ENCODE results near the gene C9orf43.
"Not testable (repeated sequence)": the region's sequence is repeated elsewhere in the genome, so short reads cannot be mapped to it uniquely, and the experiment has no call there.

C9orf43 gene, protein sequence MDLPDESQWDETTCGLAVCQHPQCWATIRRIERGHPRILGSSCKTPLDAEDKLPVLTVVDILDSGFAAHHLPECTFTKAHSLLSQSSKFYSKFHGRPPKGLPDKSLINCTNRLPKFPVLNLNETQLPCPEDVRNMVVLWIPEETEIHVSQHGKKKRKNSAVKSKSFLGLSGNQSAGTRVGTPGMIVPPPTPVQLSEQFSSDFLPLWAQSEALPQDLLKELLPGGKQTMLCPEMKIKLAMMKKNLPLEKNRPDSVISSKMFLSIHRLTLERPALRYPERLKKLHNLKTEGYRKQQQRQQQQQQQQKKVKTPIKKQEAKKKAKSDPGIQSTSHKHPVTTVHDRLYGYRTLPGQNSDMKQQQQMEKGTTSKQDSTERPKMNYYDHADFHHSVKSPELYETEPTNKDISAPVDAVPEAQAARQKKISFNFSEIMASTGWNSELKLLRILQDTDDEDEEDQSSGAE

DNA sequence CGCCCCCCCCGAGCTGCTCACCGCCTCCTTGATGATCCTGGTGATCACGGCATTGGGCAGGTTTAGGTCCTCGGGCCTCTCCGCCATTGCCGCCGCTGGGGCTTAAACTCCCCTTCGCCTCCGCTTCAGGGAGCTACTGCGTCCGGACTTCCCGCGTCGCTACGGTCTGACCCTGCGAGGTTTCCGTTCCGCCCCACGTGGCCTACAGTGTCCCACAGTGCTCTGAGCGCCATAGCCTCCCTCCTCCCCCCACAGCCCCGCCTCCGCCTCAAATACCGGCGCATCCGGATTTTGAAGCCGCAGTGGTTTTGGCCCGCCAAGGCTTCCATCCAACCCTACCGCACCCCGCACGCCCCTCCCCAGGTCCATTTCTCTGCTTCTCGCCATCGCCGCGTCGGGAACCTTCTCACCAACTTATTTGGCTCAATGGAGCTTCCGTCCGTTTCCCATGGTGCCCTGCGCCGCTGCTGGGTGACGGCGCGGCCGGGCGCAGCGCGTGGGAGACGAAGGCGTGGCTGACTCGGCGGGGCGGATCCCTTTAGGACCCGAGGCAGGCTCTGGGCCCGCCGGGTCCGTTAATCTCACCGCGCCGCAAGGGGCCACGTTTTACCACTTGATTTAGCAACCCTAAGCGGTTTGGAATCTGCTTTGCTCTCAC lies at the start of gene C9orf43, which contains the start of gene POLE3:
TSS of gene C9orf43 (plus strand) at position 541 of the 658 bp plus-strand sequence. CDS start 2,747 bp downstream, outside the sequence.
TSS of gene POLE3 (minus strand) at position 469 of the 658 bp plus-strand sequence. CDS start at position 87, 382 bp downstream.
- Mint-ChIP-seq H3K36me3 (ENCODE audit: low read depth) (peaks cover 42% of the 10 kb centered on the region), H3K27me3 (no peaks in the 10 kb centered on the region), H3K4me3 (peak within 1 kb of the TSS; percentile 100), H3K9me3 (no peaks in the 10 kb centered on the region), H3K4me1 (ENCODE audit: low read depth) (peaks cover 33% of the 10 kb centered on the region), H3K27ac (peak within 1 kb of the TSS; percentile 99)
- intact Hi-C loops (cut with micrococcal nuclease): loop anchor here (1.0 kb wide), 1 partner anchor 9 kb away; the partner anchor contains the start of gene ALAD

DNA sequence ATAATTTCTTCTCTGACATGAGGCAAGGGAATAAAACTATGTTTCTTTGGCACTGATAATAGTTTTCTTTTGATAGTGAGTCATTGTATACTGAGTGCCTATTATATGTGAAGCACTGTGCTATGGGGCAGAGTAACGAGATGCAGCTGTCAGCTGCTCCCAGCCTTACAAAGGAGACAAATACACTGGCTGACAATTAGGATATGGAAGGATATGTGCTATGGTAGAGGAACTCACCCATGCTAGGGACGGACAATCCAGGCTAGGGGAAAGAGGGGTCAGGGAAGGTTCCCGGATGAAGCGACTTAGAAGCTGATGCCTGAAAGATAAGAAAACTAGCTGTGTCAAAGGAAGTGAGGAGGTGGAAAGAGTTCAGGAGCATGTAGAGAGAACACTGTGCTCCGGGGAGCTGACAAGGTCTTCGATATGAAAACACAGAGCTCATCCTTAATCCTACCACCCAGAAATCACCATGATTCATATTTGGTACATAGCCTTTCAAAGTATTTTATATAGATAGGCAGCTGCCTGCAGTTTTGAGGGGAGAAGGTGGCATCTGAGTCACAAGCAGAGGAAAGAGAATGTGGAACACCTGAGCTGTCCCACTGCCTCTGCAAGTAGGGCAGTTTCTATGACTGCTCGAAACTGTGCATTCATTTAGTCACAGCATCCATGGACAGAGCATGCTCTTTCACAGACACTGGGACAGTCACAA lies 49.1 kb upstream of the C9orf43 start:
- H3K27ac Mint-ChIP-seq: no peak overlapping the region
- H3K27me3 Mint-ChIP-seq: no peaks in the 10 kb centered on the region
- no peaks in the 10 kb centered on the region for H3K36me3 Mint-ChIP-seq (ENCODE audit: low read depth)
- intact Hi-C loops (cut with micrococcal nuclease): no loop called here
- H3K9me3 Mint-ChIP-seq: no peaks in the 10 kb centered on the region
- H3K4me1 Mint-ChIP-seq (ENCODE audit: low read depth): peaks cover 13% of the 10 kb centered on the region
- no peak overlapping the region for H3K4me3 Mint-ChIP-seq

DNA sequence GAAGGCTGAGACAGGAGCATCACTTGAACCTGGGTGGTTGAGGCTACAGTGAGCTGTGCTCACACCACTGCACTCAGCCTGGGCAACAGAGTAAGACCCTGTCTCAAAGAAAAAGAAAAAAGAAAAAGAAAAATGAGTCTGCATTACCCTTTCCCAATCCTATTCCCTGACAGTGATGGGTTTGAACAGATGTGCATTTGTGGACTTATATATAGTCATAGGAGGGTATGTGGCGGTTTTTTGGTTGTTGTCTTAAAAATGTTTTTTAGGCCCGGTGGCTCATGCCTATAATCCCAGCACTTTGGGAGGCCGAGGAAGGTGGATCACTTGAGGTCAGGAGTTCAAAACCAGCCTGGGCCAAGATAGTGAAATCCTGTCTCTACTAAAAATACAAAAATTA lies 47.2 kb upstream of the C9orf43 start:
- H3K9me3 Mint-ChIP-seq: no peaks in the 10 kb centered on the region
- H3K27me3 Mint-ChIP-seq: no peaks in the 10 kb centered on the region
- no peaks in the 10 kb centered on the region for H3K36me3 Mint-ChIP-seq (ENCODE audit: low read depth)
- no peak overlapping the region for H3K4me3 Mint-ChIP-seq
- intact Hi-C loops (cut with micrococcal nuclease): no loop called here
- H3K27ac Mint-ChIP-seq: no peak overlapping the region
- peaks cover 13% of the 10 kb centered on the region for H3K4me1 Mint-ChIP-seq (ENCODE audit: low read depth)

DNA sequence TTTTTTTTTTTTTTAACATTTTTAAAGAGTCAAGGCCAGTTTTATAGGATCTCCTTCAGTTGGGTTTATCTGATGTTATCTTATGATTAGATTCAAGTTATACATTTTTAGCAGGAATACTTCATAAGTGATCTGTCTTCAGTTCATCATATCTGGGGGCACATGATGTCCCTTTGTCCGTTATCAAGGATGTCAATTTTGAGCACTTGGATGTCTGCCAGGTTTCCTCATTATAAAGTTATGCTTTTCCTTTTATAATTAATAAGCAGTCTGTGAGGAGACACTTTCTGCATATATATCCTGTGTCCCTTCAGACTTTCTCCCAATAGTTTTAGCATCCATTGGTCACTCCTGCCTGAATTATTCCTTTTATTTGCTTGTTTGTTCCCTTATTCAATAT lies 45.6 kb upstream of the C9orf43 start:
- Mint-ChIP-seq H3K36me3 (ENCODE audit: low read depth) (no peaks in the 10 kb centered on the region), H3K27ac (no peak overlapping the region), H3K27me3 (no peaks in the 10 kb centered on the region), H3K9me3 (no peaks in the 10 kb centered on the region), H3K4me3 (no peak overlapping the region), H3K4me1 (ENCODE audit: low read depth) (peaks cover 13% of the 10 kb centered on the region)
- intact Hi-C loops (cut with micrococcal nuclease): no loop called here

DNA sequence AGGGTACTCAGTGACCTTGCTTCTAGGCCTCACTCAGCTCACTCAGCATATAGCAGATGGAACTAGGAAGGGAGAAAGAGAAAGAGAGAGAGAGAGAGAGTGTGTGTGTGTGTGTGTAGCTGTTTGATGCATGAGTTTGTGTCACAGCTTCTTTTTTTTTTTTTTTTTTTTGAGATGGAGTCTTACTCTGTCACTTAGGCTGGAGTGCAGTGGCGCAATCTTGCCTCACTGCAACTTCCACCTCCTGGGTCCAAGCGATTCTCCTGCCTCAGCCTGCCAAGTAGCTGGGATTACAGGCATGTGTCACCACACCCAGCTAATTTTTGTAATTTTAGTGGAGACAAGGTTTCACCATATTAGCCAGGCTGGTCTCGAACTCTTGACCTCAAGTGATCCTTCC lies 44.9 kb upstream of the C9orf43 start:
- H3K27me3 Mint-ChIP-seq; H3K4me3 Mint-ChIP-seq; H3K36me3 Mint-ChIP-seq (ENCODE audit: low read depth); H3K9me3 Mint-ChIP-seq; intact Hi-C loops (cut with micrococcal nuclease); H3K27ac Mint-ChIP-seq: not testable (repeated sequence)
- peaks cover 13% of the 10 kb centered on the region for H3K4me1 Mint-ChIP-seq (ENCODE audit: low read depth)

DNA sequence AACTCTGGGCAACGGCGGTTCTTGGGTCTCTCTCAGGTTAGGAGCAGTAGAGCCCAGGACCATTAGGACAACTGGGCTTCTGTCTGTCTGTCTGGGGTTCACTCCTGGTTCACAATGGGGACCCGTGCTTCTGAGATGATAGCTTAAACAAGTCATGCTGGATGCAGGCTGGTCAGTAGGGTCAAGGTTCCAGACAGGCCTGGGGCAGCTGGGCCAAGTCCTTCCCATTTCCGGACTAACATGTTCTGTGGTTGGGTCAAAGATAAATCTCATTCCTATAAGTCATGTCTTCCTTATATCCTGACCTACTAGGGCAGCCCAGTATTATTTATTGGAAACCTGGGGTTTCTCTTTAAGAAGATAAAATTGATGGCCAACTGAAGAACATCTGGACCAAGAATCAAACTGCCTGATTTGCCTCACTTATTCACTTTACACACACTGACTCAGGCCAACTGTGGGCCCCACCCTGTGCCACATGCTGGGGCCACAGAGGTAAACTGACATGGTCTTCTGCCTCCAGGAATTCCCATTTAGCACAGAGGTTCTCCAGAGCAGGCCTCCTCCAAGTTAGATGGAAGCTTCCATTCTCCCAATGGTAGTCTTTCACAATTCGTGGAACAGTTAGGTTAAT lies 42.1 kb upstream of the C9orf43 start:
- peaks cover 18% of the 10 kb centered on the region for H3K4me1 Mint-ChIP-seq (ENCODE audit: low read depth)

DNA sequence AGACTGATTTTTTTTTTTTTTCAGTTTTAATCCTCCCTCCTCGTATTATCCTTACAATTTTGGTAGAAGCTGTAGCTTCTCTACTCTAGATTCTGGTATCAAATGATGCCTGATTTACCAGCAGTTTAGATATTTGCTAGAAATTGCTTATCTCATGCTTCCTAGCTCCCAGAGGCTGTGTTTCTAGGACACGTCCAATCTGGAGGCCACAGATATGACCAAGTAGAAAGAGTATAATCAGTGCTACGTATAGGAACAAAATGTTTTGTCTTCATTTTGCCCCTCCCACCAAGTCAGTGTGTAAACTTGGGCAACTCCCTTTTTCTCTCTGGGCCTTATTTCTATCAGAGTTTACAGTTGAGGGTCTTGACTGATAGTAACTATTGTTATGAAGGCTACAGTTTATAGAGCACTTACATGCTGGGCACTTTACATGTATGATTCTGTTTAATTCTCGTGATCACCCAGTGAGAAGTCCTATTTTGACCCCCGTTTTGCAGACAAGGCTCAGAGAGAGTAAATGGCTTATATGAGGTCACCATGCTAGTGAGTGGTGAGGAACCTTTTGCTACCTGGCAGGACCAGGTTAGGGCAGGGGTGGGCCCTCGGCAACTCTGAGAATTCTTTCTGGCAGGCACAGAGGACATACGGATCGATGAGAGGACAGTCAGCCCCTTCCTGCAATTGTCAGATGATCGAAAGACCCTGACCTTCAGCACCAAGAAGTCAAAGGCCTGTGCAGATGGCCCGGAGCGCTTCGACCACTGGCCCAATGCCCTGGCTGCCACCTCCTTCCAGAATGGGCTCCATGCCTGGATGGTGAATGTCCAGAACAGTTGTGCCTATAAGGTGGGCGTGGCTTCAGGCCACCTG lies 41.3 kb upstream of the C9orf43 start:
- H3K27ac Mint-ChIP-seq: no peak overlapping the region
- peaks cover 12% of the 10 kb centered on the region for H3K36me3 Mint-ChIP-seq (ENCODE audit: low read depth)
- no peaks in the 10 kb centered on the region for H3K9me3 Mint-ChIP-seq
- no peaks in the 10 kb centered on the region for H3K27me3 Mint-ChIP-seq
- peaks cover 18% of the 10 kb centered on the region for H3K4me1 Mint-ChIP-seq (ENCODE audit: low read depth)
- no peak overlapping the region for H3K4me3 Mint-ChIP-seq
- intact Hi-C loops (cut with micrococcal nuclease): no loop called here

More for the DNA sequence above, 42.1 kb upstream of the C9orf43 start:
- intact Hi-C loops (cut with micrococcal nuclease): no loop called here
- no peak overlapping the region for H3K27ac Mint-ChIP-seq
- H3K36me3 Mint-ChIP-seq (ENCODE audit: low read depth): peaks cover 5% of the 10 kb centered on the region
- H3K27me3 Mint-ChIP-seq: no peaks in the 10 kb centered on the region
- no peaks in the 10 kb centered on the region for H3K9me3 Mint-ChIP-seq
- H3K4me3 Mint-ChIP-seq: no peak overlapping the region

DNA sequence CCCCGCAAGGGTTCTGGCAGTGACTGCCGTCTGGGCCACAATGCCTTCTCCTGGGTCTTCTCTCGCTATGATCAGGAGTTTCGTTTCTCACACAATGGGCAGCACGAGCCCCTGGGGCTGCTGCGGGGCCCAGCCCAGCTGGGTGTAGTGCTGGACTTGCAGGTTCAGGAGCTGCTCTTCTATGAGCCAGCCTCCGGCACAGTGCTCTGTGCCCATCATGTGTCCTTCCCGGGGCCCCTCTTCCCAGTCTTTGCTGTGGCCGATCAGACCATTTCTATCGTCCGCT lies 40.7 kb upstream of the C9orf43 start:
- H3K36me3 Mint-ChIP-seq (ENCODE audit: low read depth): peaks cover 12% of the 10 kb centered on the region
- intact Hi-C loops (cut with micrococcal nuclease): no loop called here
- no peak overlapping the region for H3K27ac Mint-ChIP-seq
- no peaks in the 10 kb centered on the region for H3K27me3 Mint-ChIP-seq
- H3K4me1 Mint-ChIP-seq (ENCODE audit: low read depth): peaks cover 18% of the 10 kb centered on the region
- H3K4me3 Mint-ChIP-seq: no peak overlapping the region
- H3K9me3 Mint-ChIP-seq: no peaks in the 10 kb centered on the region

DNA sequence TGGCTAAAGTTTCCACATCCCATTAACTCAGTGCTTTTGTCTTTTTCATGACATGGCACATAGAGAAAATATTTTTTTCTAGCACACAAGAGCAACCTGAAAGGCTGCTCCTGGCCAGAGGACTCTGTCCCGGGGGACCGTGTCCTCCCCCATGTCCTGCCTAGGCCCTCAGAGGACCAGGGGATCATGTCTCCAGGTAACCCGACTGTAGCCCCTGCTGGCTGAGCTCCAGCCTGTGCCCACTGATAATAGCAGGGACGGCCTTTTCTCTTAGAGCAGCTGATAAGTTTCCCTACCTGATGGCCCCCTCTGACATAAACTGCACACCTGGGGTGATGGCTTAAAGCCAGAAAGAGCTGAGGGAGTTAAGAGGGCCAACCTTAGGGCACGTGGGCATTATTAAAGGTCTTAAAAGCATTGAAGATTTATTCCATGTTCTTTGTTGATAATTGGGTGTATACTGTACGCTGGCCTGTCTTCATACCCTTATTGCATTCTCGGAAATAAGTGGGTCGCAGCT lies 39.7 kb upstream of the C9orf43 start:
- Mint-ChIP-seq H3K4me3 (no peak overlapping the region), H3K36me3 (ENCODE audit: low read depth) (peaks cover 12% of the 10 kb centered on the region), H3K27ac (no peak overlapping the region), H3K27me3 (no peaks in the 10 kb centered on the region), H3K9me3 (no peaks in the 10 kb centered on the region), H3K4me1 (ENCODE audit: low read depth) (peaks cover 19% of the 10 kb centered on the region)
- intact Hi-C loops (cut with micrococcal nuclease): no loop called here

DNA sequence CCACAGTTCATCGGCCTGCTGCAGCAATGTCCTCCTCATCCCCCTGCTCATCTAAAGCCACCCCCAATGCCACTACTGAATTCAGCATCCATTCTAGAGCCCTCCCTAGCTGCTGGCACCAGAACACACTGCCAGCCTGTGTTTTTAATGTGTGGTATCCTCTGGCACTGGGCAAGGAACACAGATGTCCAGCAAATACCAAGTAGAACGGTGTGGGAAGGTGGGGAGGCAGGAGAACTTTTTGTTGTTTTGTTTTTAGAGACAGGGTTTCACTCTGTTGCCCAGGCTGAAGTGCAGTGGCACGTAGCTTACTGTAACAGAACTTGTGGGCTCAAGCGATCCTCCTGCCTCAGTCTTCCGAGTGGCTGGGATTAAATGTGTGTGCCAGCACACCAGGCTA lies 38.5 kb upstream of the C9orf43 start:
- intact Hi-C loops (cut with micrococcal nuclease): no loop called here
- Mint-ChIP-seq H3K9me3 (no peaks in the 10 kb centered on the region), H3K27ac (no peak overlapping the region)

DNA sequence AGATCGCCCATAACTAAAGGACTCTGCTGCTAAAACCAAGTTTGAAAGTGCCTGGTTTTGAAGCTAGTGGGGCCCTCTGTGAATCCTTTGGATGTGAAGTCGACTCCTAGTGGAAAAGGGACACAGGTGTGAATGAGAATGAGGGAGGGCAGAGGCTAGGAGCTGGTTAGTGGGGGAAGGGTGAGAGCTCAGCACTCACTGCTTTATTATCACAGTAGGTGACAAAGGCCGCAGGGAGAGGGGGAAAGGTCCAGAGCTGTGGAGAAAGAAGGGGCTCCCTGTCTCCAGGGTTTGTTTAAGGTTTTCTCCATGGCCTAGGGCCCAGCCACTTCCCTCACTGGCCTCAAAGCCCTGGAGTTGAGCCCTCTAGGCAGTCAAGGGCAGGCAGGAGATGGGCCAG lies 37.3 kb upstream of the C9orf43 start:
- Mint-ChIP-seq H3K36me3 (ENCODE audit: low read depth) (peaks cover 12% of the 10 kb centered on the region), H3K9me3 (no peaks in the 10 kb centered on the region), H3K4me1 (ENCODE audit: low read depth) (peaks cover 15% of the 10 kb centered on the region), H3K27me3 (no peaks in the 10 kb centered on the region), H3K27ac (no peak overlapping the region), H3K4me3 (no peak overlapping the region)
- intact Hi-C loops (cut with micrococcal nuclease): no loop called here

More for the DNA sequence above, 38.5 kb upstream of the C9orf43 start:
- Mint-ChIP-seq H3K27me3 (no peaks in the 10 kb centered on the region), H3K36me3 (ENCODE audit: low read depth) (peaks cover 12% of the 10 kb centered on the region), H3K4me1 (ENCODE audit: low read depth) (peaks cover 15% of the 10 kb centered on the region), H3K4me3 (no peak overlapping the region)

DNA sequence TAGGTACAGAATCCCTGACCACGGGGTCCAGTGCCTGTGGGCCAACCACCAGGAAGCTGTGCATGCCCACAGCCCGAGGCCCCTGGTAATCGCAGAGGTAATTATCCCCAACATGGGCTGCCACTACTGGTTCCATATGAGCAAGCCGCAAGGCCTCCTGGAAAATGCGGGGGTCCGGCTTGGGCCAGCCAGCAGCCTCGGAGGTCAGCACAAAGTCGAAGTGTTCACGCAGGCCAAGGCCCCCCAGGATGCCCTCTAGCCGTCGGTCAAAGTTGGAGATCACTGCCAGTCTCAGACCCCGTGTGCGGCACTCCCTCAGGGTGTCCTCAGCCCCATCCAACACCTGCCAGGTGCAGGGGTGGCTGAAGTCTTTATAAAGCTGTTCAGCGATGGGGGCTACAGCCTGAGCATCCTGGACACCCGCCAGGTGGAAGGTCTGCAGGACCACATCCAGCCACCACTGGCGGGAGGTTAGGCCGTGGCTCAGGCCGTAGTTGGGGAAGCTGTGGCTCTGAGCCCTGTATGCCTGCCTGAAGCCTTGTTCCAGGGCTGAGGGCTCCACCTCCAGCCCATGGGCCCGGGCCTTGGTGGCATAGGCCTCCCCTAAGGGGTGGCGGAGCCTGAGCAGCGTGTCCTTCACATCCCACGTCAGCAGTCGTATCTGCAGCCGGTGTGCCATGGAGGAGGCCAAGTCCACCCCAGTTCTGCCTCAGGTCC lies 36.7 kb upstream of the C9orf43 start:
- Mint-ChIP-seq H3K4me3 (no peak overlapping the region), H3K4me1 (ENCODE audit: low read depth) (peaks cover 15% of the 10 kb centered on the region), H3K36me3 (ENCODE audit: low read depth) (peaks cover 12% of the 10 kb centered on the region), H3K27ac (no peak overlapping the region), H3K27me3 (no peaks in the 10 kb centered on the region), H3K9me3 (no peaks in the 10 kb centered on the region)
- intact Hi-C loops (cut with micrococcal nuclease): no loop called here

All from dendritic cell treated with granulocyte-macrophage colony-stimulating factor and Interleukin-4, amounts not matched to agents 40 ng/mL and 50 ng/mL, for 4 days (primary cell).